Renal cortex interstitium (tissue), 15 donors: ENCODE measurements around the gene OR52M1. TPM values are rescaled to one million over a fixed set of nuclear protein-coding genes. Genes with fewer than 3 reads are reported as not detected.
"Not testable (repeated sequence)": the region's sequence is repeated elsewhere in the genome, so short reads cannot be mapped to it uniquely, and the experiment has no call there.

Source experiments
- DNase-seq, 11 donors: peaks; one replicate each; pipeline ENCODE4 v3.0.0-alpha.2; 2013; ENCODE audit warnings: low read depth in 9 of 11, low spot score in 4 of 11; ENCODE audit errors: extremely low read depth in 1 of 11
- long read RNA-seq, 16 experiments: transcript quantifications; one replicate each; lab custom pipeline, GENCODE V29; 2026
- polyA plus RNA-seq, 3 donors: library from polyadenylated mRNA; unstranded; fragments of 120-200 nt; gene quantifications; one replicate each; pipeline ENCODE4 v1.2.1, GENCODE V29; 2013; ENCODE audit not compliant: insufficient read length in 3 of 3

The OR52M1 gene, protein sequence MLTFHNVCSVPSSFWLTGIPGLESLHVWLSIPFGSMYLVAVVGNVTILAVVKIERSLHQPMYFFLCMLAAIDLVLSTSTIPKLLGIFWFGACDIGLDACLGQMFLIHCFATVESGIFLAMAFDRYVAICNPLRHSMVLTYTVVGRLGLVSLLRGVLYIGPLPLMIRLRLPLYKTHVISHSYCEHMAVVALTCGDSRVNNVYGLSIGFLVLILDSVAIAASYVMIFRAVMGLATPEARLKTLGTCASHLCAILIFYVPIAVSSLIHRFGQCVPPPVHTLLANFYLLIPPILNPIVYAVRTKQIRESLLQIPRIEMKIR
- not detected for polyA plus RNA-seq
- long read RNA-seq, donor 1 = 0 reads
- long read RNA-seq, donor 2 = 0 reads
- long read RNA-seq, donor 3 = 0 reads
- long read RNA-seq, donor 4 = 0 reads
- long read RNA-seq, donor 5 = 0 reads
- long read RNA-seq, donor 6 = 0 reads
- long read RNA-seq, donor 7 = 0 reads
- long read RNA-seq, donor 8 = 0 reads
- long read RNA-seq, donor 9 = 0 reads
- long read RNA-seq, donor 10 = 0 reads
- long read RNA-seq, donor 11 = 0 reads
- long read RNA-seq, donor 12 = 0 reads
- long read RNA-seq, donor 13 = 0 reads
- long read RNA-seq, donor 14 = 0 reads
- long read RNA-seq, donor 15 = 0 reads
- long read RNA-seq, donor 16 = 0 reads

GRCh38 chr11:4544891-4545290 is at the start of gene OR52M1:
TSS of gene OR52M1 (plus strand) at chr11:4545191. CDS start at chr11:4545191, 0 bp downstream.
- DNase-seq = no peak

DNA sequence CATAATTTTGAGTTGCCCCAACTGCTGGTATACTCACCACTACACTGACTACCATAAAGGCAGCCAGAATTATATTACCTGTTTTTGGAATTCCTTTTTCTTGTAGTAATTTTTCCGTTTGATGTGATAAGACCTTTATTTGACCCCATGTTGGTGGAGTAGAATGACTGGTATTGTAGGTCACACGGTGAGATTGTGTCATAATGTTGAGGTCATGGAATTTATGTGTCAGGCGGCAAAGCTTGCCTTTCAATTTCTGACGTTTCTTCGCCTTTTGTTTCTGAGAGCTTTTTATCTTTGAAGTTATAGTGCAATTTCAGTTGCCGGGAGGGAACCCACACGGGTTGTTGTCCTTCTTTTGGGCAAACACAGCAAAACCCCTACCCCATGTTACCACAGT is 49.5 kb upstream of the OR52M1 start:
- DNase-seq = no peak

DNA sequence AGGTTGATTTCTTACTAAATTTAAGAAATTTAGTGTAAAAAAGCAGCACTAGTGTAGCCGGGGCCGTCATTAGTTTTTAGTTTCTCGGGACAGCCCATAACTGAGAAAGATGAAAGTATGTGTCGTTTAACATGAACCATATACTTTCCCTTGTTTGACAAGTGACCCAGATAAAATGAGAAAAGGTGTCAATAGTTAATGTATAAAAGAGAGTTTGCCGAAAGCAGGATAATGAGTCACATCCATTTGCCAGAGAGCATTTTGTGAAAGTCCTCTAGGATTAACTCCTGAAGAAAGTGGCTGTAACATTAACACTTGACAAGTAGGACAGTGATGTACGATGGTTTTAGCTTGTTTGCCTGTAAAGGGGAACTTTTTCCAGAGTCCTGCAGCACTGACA is 49.0 kb upstream of the OR52M1 start:
- no peak for DNase-seq

- DNase-seq = no peak
Observed at GRCh38 chr11:4496557-4497248, 48.3 kb upstream of the OR52M1 start.

GRCh38 chr11:4508886-4509285 is 36.1 kb upstream of the OR52M1 start:
- no peak for DNase-seq

GRCh38 chr11:4511282-4512245 is 33.4 kb upstream of the OR52M1 start:
- DNase-seq = peak in 1 of 11 donors; percentile 3

GRCh38 chr11:4514196-4514595 is 30.8 kb upstream of the OR52M1 start:
- no peak for DNase-seq

GRCh38 chr11:4522339-4522738 is 22.7 kb upstream of the OR52M1 start:
- no peak for DNase-seq

DNA sequence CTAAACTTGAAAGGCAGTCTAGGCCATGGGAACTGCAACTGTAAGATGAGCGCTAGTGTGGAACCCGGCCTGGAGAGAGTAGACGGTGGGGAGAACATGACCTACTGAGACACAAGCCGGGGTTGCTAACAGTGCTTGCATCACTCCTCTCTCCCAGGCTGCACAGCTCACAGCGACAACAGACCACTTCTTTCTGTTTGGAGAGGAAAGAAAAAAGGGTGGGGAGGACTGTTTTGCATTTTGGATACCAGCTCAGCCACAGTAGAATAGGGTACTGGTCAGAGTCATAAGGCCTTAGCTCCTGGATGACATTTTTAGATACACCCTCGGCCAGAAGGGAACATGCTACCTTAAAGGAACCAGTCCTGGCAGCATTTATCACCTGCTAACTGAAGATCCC is 22.2 kb upstream of the OR52M1 start:
- no peak for DNase-seq

DNA sequence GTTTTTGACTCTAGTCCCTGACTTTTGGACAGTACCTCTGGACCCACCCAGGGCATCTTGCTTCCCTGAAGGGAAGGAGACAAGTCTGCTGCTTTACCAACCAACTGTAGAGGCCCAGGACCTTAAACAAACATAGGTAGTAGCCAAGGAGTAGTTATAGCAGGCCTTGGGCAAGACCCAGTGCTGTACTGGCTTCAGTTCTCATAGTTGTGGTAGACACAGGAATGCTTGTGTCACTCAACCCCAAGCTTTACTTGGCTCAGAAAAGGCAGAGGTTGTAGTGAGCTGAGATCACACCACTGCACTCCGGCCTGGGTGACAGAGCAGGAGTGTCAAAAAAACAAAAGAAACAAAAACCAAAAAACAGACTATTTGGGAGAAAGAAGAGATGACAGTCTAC is 21.3 kb upstream of the OR52M1 start:
- no peak for DNase-seq

DNA sequence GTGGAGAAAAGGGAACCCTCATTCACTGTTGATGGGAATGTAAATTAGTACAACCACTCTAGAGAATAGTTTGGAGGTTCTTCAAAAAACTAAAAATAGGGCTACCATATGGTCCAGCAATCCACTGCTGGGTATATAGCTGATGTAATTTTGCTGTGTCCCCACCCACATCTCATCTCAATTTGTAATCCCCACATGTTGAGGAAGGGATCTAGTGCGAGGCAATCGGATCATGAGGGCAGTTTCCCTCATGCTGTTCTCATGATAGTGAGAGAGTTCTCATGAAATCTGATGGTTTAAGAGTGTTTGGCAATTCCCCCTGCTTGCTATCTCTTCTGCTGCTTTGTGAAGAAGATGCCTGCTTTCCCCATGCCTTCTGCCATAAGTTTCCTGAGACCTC is 17.1 kb upstream of the OR52M1 start:
- DNase-seq = no peak

- DNase-seq = not testable (repeated sequence)
Observed at GRCh38 chr11:4531686-4532085, 13.3 kb upstream of the OR52M1 start.

DNA sequence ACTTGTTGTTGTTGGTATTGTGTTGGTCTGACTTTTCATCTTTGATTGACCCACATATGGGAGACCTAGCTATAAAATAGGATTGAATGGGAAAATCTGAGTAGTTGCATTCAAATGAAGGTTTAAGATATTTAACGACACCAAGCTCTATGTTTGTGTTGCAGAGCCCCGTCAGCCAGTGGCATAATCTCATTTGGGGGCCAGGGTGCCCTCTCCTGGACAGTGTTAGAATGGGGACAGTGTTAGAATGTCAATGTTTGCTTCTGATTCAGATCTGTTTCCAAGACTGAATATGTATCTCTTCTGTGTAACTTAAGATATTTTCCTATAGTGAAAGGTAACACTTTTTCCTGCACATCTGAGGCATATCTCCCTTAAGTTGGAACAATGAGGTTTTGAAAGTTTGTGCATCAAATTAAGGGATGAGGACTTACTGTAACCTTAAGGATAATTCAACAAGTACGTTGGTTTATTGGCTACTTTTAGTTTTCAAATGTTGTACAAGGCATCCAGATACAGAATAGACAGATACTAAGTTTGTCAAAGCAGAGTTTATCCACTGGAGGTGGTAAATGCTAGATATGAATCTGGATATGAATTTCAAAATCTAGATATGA is 5.3 kb upstream of the OR52M1 start:
- DNase-seq = peak in 6 of 11 donors; percentile 3 to 18 (median 12)

- DNase-seq = no peak
Observed at GRCh38 chr11:4541071-4541470, 3.9 kb upstream of the OR52M1 start.

DNA sequence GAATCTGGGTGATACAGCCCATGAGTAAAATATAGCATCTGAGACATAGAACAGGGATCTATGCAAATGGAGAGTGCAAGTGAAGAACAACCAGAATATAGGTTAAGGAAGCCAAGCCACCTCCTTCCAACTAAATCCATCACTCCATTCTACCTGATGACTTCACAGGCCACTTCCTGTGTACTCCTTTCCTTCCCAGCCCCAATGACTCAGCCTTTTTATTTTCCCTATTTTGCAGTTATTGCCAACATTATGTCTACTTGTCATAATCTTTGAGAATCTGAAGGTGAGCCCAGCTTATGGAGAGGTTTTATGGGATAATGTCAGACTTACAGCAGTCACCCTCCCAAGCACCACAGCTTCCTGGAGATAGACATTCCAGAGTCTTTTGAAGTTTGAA is 1.4 kb upstream of the OR52M1 start:
- no peak for DNase-seq

DNA sequence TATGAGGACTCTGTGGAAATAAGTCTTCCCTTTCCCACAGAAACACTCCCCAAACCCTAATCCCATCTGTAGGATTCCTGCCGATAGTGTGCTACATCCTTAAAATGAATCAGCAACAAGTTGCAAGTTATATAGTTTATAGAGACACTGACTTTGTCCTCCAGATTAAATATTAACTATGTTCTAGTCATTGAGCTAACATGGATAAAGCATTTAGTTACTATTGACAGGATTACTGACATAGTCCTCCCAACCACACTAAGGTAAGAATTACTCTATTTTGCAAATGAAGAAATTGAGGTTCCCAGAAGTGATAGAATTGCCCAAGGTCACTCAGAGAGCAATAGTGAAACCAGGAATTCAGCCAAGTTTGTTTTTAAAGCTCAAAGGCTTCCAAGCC is 1.9 kb downstream of the OR52M1 start:
- DNase-seq = no peak

GRCh38 chr11:4547416-4547815 is 2.4 kb downstream of the OR52M1 start:
- DNase-seq = no peak

DNA sequence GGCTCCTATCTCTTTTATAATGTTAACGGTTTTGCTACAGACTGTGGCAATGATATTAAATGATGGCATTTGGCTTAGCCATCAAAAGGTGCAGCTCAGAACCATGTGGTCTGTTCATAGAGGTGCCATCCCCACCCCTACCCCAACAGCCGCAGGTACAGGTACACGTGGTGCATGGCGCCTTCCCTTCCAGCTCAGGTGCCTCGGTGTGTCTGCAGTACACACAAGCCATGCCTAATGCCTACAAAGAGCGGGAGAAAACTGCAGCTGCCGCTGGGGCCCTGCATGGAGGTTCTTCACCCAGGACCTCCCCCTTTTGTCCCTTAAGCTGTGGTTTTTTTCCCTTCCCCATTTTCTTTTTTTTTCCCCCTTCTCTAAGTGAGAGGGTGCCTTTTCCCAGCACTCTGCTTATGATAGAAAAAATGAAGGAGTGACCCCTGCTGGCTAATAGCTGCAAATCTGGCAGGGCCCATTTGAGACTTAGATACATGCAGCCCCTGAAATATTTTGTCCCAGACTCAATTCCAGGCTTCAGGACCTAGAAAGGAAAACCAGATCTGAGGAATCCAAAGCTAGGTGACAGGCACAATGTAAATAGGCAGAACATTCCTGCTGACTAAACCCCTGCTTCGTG is 6.5 kb downstream of the OR52M1 start:
- no peak for DNase-seq
